ENCODE measurements around the gene SRPK1.
"Not testable (repeated sequence)": the region's sequence is repeated elsewhere in the genome, so short reads cannot be mapped to it uniquely, and the experiment has no call there.

SRPK1 gene

GRCh38 chr6:35945650-35946025, 24.7 kb upstream of the SRPK1 start:
- H2BK120ac ChIP-seq (ENCODE audit: low read depth, low read length): no peak overlapping the region
- no peak overlapping the region for H4K91ac ChIP-seq (ENCODE audit: low read length)
- H4K8ac ChIP-seq (ENCODE audit: low read length): no peak overlapping the region
- H3K27ac ChIP-seq (ENCODE audit: low read length, poor library complexity, severe bottlenecking): no peak overlapping the region
- no peak overlapping the region for H3K23ac ChIP-seq (ENCODE audit: low read length in 2 of 2)
- no peak overlapping the region for H3K4ac ChIP-seq (ENCODE audit: low read depth in 1 of 2, low read length in 2 of 2)
- no peak overlapping the region for H3K14ac ChIP-seq (ENCODE audit: low read length in 2 of 2)
- no peak overlapping the region for H2BK12ac ChIP-seq (ENCODE audit: low read length in 2 of 2)
- H3K36me3 ChIP-seq (ENCODE audit: control insufficient read depth in 1 of 2, insufficient read depth in 2 of 2, low read depth in 1 of 2, low read length in 2 of 2): no peaks in the 10 kb centered on the region
- H3K9me3 ChIP-seq (ENCODE audit: control insufficient read depth, low read length): no peaks in the 10 kb centered on the region
- no peak overlapping the region for H3K9ac ChIP-seq (ENCODE audit: low read length)
- 76% methylated on average over 1 of the region's 1 CpG for WGBS
- H3K79me1 ChIP-seq (replicated peaks; ENCODE audit: low read length, poor library complexity, severe bottlenecking): no peaks in the 10 kb centered on the region
- no peak overlapping the region for H2AK5ac ChIP-seq (ENCODE audit: low read length, severe bottlenecking)
- no peaks in the 10 kb centered on the region for H3K27me3 ChIP-seq (ENCODE audit: control insufficient read depth in 1 of 2, insufficient read depth in 1 of 2, low read length in 2 of 2)
- H3K4me1 ChIP-seq (ENCODE audit: control insufficient read depth, insufficient read depth, low read depth, low read length): no peaks in the 10 kb centered on the region
- no peak for DNase-seq
- no peak overlapping the region for H2AFZ ChIP-seq (ENCODE audit: low read depth, low read length)
- no peak overlapping the region for H2BK5ac ChIP-seq (ENCODE audit: low read depth, low read length, poor library complexity, severe bottlenecking)
- no peak overlapping the region for H3K4me2 ChIP-seq (ENCODE audit: low read length, poor library complexity, severe bottlenecking)
- no peak overlapping the region for H2BK15ac ChIP-seq (ENCODE audit: low read depth, poor library complexity, severe bottlenecking)
- H3K4me3 ChIP-seq (ENCODE audit: insufficient read depth in 1 of 2, low read depth in 1 of 2, low read length in 2 of 2): no peak overlapping the region
- no peak overlapping the region for H3K18ac ChIP-seq (ENCODE audit: low read depth in 1 of 2, low read length in 2 of 2)

GRCh38 chr6:35943390-35943789, 22.5 kb upstream of the SRPK1 start:
- no peak overlapping the region for H2BK5ac ChIP-seq (ENCODE audit: low read depth, low read length, poor library complexity, severe bottlenecking)
- H3K18ac ChIP-seq (ENCODE audit: low read depth in 1 of 2, low read length in 2 of 2): no peak overlapping the region
- H2BK15ac ChIP-seq (ENCODE audit: low read depth, poor library complexity, severe bottlenecking): no peak overlapping the region
- no peak overlapping the region for H4K8ac ChIP-seq (ENCODE audit: low read length)
- 100% methylated on average over 1 of the region's 1 CpG for WGBS
- H3K27ac ChIP-seq (ENCODE audit: low read length, poor library complexity, severe bottlenecking): no peak overlapping the region
- no peak overlapping the region for H2AK5ac ChIP-seq (ENCODE audit: low read length, severe bottlenecking)
- H4K91ac ChIP-seq (ENCODE audit: low read length): no peak overlapping the region
- no peaks in the 10 kb centered on the region for H3K9me3 ChIP-seq (ENCODE audit: control insufficient read depth, low read length)
- no peak overlapping the region for H3K4me3 ChIP-seq (ENCODE audit: insufficient read depth in 1 of 2, low read depth in 1 of 2, low read length in 2 of 2)
- H3K4me2 ChIP-seq (ENCODE audit: low read length, poor library complexity, severe bottlenecking): no peak overlapping the region
- H3K36me3 ChIP-seq (ENCODE audit: control insufficient read depth in 1 of 2, insufficient read depth in 2 of 2, low read depth in 1 of 2, low read length in 2 of 2): no peaks in the 10 kb centered on the region
- no peak overlapping the region for H2BK120ac ChIP-seq (ENCODE audit: low read depth, low read length)
- no peaks in the 10 kb centered on the region for H3K79me1 ChIP-seq (replicated peaks; ENCODE audit: low read length, poor library complexity, severe bottlenecking)
- H3K4ac ChIP-seq (ENCODE audit: low read depth in 1 of 2, low read length in 2 of 2): no peak overlapping the region
- no peaks in the 10 kb centered on the region for H3K4me1 ChIP-seq (ENCODE audit: control insufficient read depth, insufficient read depth, low read depth, low read length)
- H3K14ac ChIP-seq (ENCODE audit: low read length in 2 of 2): no peak overlapping the region
- H2AFZ ChIP-seq (ENCODE audit: low read depth, low read length): no peak overlapping the region
- no peaks in the 10 kb centered on the region for H3K27me3 ChIP-seq (ENCODE audit: control insufficient read depth in 1 of 2, insufficient read depth in 1 of 2, low read length in 2 of 2)
- H3K9ac ChIP-seq (ENCODE audit: low read length): no peak overlapping the region
- no peak overlapping the region for H2BK12ac ChIP-seq (ENCODE audit: low read length in 2 of 2)
- DNase-seq: no peak
- no peak overlapping the region for H3K23ac ChIP-seq (ENCODE audit: low read length in 2 of 2)

- no peak overlapping the region for H3K14ac ChIP-seq (ENCODE audit: low read length in 2 of 2)
- no peak overlapping the region for H3K4me3 ChIP-seq (ENCODE audit: insufficient read depth in 1 of 2, low read depth in 1 of 2, low read length in 2 of 2)
- H2AK5ac ChIP-seq (ENCODE audit: low read length, severe bottlenecking): no peak overlapping the region
- DNase-seq: no peak
- H4K91ac ChIP-seq (ENCODE audit: low read length): no peak overlapping the region
- H3K23ac ChIP-seq (ENCODE audit: low read length in 2 of 2): no peak overlapping the region
- no peaks in the 10 kb centered on the region for H3K27me3 ChIP-seq (ENCODE audit: control insufficient read depth in 1 of 2, insufficient read depth in 1 of 2, low read length in 2 of 2)
- no peaks in the 10 kb centered on the region for H3K9me3 ChIP-seq (ENCODE audit: control insufficient read depth, low read length)
- no peak overlapping the region for H4K8ac ChIP-seq (ENCODE audit: low read length)
- H2BK120ac ChIP-seq (ENCODE audit: low read depth, low read length): no peak overlapping the region
- H3K9ac ChIP-seq (ENCODE audit: low read length): no peak overlapping the region
- H2AFZ ChIP-seq (ENCODE audit: low read depth, low read length): no peak overlapping the region
- no peaks in the 10 kb centered on the region for H3K79me1 ChIP-seq (replicated peaks; ENCODE audit: low read length, poor library complexity, severe bottlenecking)
- no peaks in the 10 kb centered on the region for H3K4me1 ChIP-seq (ENCODE audit: control insufficient read depth, insufficient read depth, low read depth, low read length)
- H2BK5ac ChIP-seq (ENCODE audit: low read depth, low read length, poor library complexity, severe bottlenecking): no peak overlapping the region
- H3K27ac ChIP-seq (ENCODE audit: low read length, poor library complexity, severe bottlenecking): no peak overlapping the region
- no peak overlapping the region for H2BK15ac ChIP-seq (ENCODE audit: low read depth, poor library complexity, severe bottlenecking)
- H2BK12ac ChIP-seq (ENCODE audit: low read length in 2 of 2): no peak overlapping the region
- no peaks in the 10 kb centered on the region for H3K36me3 ChIP-seq (ENCODE audit: control insufficient read depth in 1 of 2, insufficient read depth in 2 of 2, low read depth in 1 of 2, low read length in 2 of 2)
- H3K4ac ChIP-seq (ENCODE audit: low read depth in 1 of 2, low read length in 2 of 2): no peak overlapping the region
- H3K18ac ChIP-seq (ENCODE audit: low read depth in 1 of 2, low read length in 2 of 2): no peak overlapping the region
- no peak overlapping the region for H3K4me2 ChIP-seq (ENCODE audit: low read length, poor library complexity, severe bottlenecking)
Observed at GRCh38 chr6:35942355-35942754, 21.5 kb upstream of the SRPK1 start.

GRCh38 chr6:35941170-35941569, 20.3 kb upstream of the SRPK1 start:
- not testable (repeated sequence) for DNase-seq

More at GRCh38 chr6:35941170-35941569, 20.3 kb upstream of the SRPK1 start:
- not testable (repeated sequence) for H3K27me3 ChIP-seq (ENCODE audit: control insufficient read depth in 1 of 2, insufficient read depth in 1 of 2, low read length in 2 of 2); H4K8ac ChIP-seq (ENCODE audit: low read length); H2BK120ac ChIP-seq (ENCODE audit: low read depth, low read length); H2BK5ac ChIP-seq (ENCODE audit: low read depth, low read length, poor library complexity, severe bottlenecking); H4K91ac ChIP-seq (ENCODE audit: low read length); H3K4me3 ChIP-seq (ENCODE audit: insufficient read depth in 1 of 2, low read depth in 1 of 2, low read length in 2 of 2); H3K4ac ChIP-seq (ENCODE audit: low read depth in 1 of 2, low read length in 2 of 2); H2AFZ ChIP-seq (ENCODE audit: low read depth, low read length); H3K36me3 ChIP-seq (ENCODE audit: control insufficient read depth in 1 of 2, insufficient read depth in 2 of 2, low read depth in 1 of 2, low read length in 2 of 2); H2AK5ac ChIP-seq (ENCODE audit: low read length, severe bottlenecking); H3K79me1 ChIP-seq (replicated peaks; ENCODE audit: low read length, poor library complexity, severe bottlenecking); H2BK15ac ChIP-seq (ENCODE audit: low read depth, poor library complexity, severe bottlenecking); H3K9me3 ChIP-seq (ENCODE audit: control insufficient read depth, low read length); H3K27ac ChIP-seq (ENCODE audit: low read length, poor library complexity, severe bottlenecking); H3K9ac ChIP-seq (ENCODE audit: low read length); H3K23ac ChIP-seq (ENCODE audit: low read length in 2 of 2); H3K4me1 ChIP-seq (ENCODE audit: control insufficient read depth, insufficient read depth, low read depth, low read length); H3K4me2 ChIP-seq (ENCODE audit: low read length, poor library complexity, severe bottlenecking); H3K14ac ChIP-seq (ENCODE audit: low read length in 2 of 2); H2BK12ac ChIP-seq (ENCODE audit: low read length in 2 of 2); H3K18ac ChIP-seq (ENCODE audit: low read depth in 1 of 2, low read length in 2 of 2)
- 83% methylated on average over 5 of the region's 7 CpGs for WGBS

Data from mesenchymal stem cell (in vitro differentiated cells and primary cell).